GM18502 (cell line): ENCODE data around the gene ARSG.
"Not testable (repeated sequence)": the region's sequence is repeated elsewhere in the genome, so short reads cannot be mapped to it uniquely, and the experiment has no call there.

Experiments
- ATAC-seq: cut with Tn5 transposase; IDR thresholded peaks from one replicate; pipeline ENCODE4 v1.9.1; 2021; ENCODE audit warnings: mild to moderate bottlenecking; ENCODE audit not compliant: unreplicated experiment, poor library complexity

ARSG gene

DNA sequence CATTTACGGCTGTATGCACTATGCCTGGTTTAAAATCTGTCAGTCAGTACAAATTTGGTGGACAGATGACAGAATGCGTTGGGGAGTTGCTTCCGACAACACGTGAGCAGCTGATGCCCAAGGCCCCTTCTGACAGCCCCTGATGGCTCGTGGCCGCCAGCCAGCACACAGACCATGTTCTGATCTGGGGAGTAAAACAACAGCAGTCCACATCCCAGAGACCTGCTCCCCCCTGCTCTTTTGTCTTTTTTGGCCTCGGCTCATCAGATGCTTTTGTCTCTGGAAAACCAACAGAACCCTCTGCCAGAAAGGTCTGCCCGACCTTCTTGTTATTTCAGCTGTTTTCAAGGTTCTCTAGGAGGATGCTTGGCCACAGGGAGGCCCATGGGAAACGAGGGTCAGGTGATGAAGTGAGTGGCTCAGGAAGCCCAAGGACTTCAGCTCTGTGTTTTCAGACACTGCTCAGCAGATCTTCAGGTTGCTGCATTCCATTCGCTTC lies 10.8 kb downstream of the ARSG start:
- ATAC-seq = no peak

DNA sequence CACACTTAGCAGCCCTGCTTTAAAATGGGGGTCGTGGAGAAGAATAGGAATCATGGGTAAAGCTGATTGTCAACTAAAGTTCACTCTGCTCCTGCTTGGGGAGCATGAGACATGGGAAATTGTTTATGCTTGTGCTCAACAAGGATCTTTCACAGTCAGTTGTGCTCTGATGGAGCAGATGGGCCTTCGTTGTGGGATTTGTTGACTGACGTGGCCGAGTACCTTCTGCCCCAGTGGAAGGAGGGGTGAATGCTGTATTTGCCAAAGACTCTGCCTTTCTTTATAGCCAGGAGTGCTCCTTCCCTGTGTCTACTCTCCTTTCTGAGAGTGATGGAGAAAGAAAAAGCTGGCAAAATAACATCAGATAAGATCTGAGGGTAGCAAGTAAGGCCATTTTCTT lies 11.4 kb downstream of the ARSG start:
- no peak for ATAC-seq

DNA sequence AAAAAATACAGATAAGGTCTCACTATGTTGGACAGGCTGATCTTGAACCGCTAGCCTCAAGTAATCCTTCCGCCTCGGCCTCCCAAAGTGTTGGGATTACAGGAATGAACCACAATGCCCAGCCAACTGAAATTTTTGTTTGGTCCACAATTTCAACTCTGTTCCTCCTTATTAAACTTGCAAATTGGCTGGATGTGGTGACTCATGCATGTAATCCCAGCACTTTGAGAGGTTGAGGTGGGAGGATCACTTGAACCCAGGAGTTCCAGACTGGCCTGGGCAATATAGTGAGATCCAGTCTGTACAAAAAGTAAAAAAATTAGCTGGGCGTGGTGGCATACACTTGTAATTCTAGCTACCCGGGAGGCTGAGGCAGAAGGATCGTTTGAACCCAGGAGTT lies 13.4 kb downstream of the ARSG start:
- ATAC-seq = no peak

DNA sequence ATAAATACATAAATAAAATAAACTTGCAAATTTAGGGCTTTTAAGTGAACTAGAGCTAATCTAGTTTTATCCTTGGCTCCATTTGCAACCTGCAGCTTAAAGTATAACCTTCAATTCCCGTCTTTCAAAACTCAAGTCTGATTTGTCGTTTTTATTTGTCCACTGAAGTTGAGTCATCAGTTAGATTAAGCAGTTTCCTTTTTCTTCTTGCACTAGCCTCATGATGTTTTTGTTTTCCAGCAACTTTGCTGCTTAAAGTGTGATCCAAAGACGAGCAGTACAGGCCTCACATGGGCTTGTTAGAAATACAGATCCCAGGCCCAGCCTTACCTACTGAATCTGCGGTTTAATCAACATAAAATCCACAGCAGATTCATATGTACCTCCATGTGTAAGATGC lies 13.8 kb downstream of the ARSG start:
- no peak for ATAC-seq

DNA sequence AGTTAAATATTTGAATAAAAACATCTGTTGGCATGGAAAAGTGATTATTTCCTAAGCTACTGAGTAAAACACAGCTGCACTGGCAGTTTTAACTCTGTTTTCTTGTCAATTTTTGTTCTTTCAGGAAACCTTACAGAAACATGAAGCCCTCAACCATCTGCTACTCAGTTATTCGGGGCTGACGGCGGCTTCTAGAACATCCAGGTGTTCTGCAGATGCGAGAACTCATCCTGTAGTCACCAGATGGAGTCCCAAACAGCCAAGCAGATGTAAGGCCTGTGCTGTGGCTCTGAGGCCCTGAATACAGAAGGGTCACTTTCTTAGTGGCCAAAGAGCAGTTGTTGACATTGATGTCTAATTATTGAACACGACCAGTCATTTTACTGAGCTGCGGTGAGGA lies 15.5 kb downstream of the ARSG start:
- no peak for ATAC-seq

DNA sequence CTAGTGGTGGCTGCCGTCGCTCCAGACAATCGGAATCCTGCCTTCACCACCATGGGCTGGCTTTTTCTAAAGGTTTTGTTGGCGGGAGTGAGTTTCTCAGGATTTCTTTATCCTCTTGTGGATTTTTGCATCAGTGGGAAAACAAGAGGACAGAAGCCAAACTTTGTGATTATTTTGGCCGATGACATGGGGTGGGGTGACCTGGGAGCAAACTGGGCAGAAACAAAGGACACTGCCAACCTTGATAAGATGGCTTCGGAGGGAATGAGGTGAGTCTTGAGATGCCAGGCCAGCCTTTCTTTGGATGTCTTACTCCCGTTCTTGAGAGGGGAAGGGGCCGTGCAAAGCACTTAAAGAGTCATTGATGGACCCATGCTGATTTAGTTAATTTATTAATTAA lies 16.1 kb downstream of the ARSG start:
- ATAC-seq = no peak

DNA sequence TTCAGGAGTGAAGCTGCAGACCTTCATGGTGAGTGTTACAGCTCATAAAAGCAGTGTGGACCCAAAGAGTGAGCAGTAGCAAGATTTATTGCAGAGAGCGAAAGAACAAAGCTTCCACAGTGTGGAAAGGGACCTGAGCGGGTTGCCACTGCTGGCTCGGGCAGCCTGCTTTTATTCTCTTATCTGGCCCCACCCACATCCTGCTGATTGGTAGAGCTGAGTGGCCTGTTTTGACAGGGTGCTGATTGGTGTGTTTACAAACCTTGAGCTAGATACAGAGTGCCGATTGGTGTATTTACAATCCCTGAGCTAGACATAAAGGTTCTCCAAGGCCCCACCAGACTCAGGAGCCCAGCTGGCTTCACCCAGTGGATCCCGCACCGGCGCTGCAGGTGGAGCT lies 17.2 kb downstream of the ARSG start:
- not testable (repeated sequence) for ATAC-seq

DNA sequence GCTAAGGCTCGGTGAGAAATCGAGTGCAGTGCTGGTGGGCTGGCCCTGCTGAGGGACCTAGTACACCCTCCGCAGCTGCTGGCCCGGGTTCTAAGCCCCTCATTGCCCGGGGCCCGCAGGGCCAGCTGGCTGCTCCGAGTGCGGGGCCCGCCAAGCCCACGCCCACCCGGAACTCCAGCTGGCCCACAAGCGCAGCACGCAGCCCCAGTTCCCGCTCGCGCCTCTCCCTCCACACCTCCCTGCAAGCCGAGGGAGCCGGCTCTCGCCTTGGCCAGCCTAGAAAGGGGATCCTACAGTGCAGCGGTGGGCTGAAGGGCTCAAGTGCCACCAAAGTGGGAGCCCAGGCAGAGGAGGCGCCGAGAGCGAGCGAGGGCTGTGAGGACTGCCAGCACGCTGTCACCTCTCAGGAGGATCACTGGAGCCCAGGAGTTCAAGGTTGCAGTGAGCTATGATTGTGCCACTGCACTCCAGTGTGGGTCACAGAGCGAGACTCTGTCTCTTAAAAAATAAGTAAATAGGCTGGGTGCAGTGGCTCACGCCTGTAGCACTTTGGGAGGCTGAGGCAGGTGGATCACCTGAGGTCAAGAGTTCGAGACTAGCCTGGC lies 17.9 kb downstream of the ARSG start:
- not testable (repeated sequence) for ATAC-seq

DNA sequence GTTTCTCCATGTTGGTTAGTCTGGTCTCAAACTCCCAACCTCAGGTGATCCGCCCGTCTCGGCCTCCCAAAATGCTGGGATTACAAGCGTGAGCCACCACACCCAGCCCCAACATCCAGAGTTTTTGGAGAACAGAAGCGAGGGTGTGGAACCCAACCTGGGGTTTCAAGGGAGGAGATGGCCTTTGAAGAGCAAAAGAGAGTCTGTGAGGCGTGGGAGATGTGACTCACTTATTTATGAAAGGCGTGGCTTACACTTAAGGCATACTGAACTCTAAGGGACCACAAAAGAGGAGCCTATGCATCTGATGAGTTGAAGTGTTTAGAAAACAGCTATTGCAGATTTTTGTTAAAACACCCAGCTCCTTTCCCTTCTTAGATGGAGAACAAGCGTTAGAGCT lies 18.9 kb downstream of the ARSG start:
- no peak for ATAC-seq

DNA sequence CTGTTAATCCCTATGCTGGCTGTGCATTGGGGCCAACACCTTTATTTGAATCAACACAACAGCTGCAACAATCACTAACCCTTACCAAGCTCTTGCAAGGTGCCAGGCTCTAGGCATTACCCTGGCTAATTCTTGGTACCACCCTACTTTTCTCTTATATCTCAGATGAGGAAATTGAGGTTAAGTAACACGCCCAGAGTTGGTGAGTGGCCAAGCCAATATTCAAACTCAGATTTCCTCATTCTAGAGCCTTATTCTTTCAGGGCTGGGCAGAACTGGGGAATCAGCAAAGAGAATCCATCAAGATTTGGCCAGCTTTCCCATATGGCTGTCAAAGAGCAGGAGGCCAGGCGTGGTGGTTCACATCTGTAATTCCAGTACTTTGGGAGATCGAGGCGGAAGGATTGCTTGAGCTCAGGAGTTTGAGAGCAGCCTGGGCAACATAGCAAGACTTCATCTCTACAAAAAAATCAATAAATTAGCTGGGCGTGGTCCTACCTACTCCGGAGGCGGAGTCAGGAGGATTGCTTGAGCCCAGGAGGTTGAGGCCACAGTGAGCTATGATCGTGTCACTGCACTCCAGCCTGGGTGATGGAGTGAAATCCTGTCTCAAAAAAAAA lies 23.7 kb downstream of the ARSG start:
- ATAC-seq = no peak

DNA sequence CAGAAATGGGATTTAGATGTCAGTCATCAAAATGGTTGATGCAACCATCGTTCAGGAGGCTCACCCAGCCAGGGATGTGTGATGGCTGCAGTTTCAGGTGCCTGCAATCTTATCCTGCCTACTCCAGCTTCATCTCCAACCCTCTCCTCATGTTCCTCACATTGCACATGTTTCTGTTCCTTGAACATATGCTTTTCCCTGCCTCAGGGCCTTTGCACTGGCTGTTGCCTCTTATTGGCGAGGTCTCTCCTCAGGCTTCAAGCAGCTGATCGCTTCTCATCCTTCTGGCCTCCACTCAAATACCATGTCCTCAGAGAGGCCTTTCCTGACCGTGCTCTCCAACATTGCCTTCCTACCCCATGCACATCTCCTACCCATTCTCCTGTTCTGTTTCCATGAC lies 24.6 kb downstream of the ARSG start:
- ATAC-seq = no peak

DNA sequence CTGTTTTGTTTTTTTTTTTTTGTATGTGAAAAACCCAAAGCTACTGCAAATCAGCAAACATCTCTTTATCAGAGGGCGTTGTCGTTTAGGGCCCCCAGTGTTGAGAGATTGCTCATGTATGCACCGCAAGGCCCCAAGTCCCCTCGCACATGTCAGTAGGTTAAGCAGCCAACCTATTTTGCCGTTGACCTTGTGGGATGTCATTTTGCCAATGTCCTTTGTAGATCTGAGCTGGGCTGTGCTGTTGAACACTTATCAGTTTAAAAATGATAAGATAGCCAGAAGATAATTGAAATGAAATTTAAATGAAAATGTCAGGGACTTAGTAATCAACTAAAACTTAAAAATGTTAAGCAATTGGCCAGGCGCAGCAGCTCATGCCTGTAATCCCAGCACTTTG lies 26.2 kb downstream of the ARSG start:
- ATAC-seq = no peak

DNA sequence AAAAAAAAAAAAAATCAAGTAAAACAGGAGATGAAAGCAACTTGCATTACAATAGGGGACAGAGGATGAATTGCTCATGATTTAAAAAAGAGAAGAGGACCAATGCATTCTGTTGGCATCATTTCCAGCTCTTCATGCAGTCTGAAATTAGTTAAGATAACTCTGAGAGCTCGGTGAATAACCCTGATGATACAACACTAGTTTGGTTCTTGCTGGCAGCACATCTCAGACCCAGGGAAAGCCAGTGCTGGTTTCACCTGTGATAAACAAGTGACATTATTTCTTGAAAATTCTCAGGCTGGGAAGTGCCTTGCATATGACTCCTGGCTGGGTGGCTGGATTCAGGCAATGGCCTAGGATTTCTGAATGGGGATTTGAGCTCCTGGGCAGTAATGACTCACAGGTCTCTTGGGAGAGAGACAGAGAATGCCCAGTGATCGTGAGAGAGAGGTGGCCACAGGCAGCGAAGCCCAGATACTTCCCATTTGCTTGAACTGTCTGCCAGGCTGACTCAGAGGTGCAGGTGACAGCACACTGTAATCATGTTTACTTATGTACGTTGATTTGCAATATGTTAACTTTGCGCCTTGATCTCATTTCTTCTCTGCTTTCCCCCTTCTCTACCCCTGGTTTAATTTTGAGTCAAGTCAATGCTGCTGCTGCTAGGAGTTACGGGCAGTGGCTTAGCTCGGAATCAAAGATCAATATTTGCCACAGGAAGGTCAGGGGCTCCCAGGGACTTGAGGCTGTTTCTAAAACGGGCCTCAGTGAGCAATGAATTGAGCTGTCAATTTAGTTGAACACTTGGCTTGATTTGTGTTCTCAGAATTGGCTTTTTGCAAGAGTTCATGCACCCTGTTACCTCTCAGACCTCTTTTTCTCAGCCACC lies 27.1 kb downstream of the ARSG start:
- ATAC-seq = no peak

DNA sequence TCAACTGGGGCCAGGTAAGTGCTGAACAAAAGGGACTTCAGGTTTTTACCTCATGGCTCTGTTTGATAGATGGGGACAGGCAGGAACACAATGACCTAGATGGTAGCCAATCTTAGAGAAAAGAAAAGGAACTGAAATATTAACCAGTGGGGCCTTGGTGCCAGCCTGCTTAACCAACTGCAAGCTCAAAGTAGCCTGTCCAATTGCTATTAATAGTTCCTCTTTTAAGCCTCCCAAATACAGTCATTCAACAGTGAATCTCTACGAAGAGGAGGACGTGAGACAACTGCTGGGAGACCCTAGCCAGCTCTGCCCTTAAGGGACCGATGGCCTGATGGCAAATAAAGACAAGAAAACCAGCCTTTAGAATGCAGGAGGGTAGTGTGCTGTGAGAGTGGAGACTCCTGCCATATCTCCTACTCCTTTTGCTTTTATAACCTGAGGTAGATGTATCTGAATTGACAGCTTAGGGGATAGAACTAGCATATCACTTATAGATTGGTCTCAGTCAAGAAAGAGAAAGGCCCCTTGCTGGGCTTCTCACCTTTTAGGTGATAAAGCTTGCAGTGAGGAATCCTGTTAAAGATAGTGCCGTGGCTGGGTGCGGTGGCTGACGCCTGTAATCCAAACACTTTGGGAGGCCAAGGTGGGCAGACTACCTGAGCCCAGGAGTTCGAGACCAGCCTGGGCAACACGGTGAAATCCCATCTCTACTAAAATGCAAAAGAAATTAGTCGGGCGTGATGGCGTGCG lies 28.3 kb downstream of the ARSG start:
- no peak for ATAC-seq

DNA sequence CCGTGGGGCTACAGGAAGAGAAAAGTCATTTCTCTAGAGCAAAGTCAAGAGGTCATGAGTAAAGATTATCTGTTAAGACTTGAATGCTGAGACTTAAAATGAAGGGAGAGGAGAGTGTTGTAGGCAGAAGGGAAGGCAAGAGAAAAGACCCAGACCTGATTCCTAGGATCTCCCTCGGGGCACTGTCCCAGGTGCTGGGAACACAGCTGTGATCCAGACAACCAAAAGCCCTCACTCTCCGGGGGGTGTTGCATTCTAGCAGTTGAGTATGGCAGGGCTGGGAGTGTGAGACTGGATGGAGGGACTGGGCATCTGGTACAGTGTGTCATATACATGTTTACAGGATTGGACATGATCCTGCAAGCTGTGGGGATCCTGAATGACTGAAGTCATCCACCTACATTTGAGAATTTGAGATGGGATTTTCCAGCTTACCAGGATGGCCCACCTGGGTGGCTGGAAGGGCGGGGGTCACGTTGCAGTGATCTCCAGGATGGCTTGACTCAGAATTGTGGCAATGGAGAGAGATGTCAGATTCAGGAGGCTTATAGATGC lies 29.1 kb downstream of the ARSG start:
- ATAC-seq = no peak

DNA sequence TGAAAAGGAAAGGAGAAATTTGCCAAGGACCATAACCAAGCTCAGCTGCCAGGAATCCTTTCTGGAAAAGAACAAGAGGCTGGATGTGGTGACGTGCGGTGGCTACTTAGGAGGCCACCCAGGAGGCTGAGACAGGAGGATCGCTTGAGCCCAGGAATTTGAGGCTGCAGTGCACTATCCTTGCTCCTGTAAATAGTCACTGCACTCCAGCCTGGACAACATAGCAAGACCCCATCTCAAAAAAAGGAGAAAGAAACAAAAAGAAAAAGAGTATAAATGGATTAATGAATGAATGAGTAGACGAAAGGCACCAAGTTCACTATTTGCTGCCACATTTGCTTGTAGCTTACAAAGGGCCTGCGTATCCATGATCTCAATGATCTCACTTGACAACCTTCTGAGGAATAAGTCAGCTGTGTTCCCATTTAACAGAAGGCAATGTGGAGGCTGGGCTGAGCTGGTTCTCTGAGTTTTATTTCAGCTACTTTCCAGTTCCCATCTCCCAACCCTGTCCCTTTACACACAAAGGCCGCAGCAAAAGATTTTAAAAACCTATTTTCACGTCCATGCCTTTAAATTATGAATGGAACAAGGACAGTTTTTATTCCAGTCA lies 29.8 kb downstream of the ARSG start:
- ATAC-seq = no peak

DNA sequence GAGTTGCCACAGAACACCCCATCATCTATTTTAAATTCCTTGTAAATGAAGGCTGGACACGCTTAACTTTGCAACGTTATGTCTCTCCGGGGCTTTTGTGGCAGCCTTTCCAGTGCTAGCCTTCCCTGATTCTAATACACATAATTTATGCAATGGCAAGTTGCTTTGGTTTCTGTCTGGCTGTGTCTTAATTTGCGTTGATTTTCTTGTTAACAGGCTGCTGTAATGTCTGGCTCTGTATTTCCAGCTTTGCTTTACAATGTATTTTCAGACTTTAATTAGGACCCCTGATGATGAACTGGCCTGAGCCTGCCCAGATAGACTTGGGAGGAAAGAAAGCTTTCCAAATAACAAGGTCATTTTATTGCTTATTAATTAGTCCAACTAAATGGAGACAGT lies 30.3 kb downstream of the ARSG start:
- no peak for ATAC-seq

DNA sequence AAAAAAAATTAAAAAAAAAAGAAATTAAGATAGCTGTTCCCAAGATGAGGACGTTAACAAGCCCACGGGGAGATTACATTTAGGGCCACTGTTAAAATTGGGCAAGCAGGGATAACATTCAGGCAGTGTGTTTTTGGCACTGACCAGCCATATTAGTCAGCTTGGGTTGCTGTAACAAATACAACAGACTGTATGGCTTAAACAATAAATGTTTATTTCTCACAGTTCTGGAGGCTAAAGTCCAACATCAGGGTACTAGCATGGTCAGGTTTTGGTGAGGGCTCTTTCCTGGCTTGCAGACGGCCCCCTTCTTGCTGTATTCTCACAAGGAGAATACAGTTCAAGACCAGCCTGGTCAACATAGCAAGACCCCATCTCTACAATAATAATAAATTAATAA lies 31.3 kb downstream of the ARSG start:
- ATAC-seq = no peak

DNA sequence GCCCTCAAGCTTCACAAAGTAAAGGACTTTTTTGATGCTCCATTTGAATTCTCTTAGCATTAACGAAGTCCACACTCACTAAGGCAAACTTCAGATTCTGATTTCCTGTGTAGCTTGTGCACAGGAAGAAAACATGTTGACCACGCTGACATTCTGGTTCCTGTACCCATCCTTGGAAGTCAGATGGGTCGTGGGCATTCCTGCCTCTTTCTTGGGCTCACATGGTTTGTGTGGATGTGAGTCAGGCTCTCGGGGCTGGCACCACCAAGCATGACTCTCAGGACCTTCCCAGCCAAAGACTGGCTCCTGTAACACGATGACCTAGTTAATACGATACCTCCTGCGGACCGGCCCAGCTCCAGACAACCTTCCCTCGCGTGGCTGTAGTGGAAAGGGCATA lies 32.8 kb downstream of the ARSG start:
- no peak for ATAC-seq
